GM18502 (cell line): ENCODE measurements around the gene USP43.

Experiments
- ATAC-seq: cut with Tn5 transposase; IDR thresholded peaks from one replicate; pipeline ENCODE4 v1.9.1; 2021; ENCODE audit warnings: mild to moderate bottlenecking; ENCODE audit not compliant: unreplicated experiment, poor library complexity

The USP43 gene

GRCh38 chr17:9703781-9704082, 58.4 kb downstream of the USP43 start:
- ATAC-seq = no peak

GRCh38 chr17:9705745-9706144, 60.4 kb downstream of the USP43 start:
- no peak for ATAC-seq

GRCh38 chr17:9707948-9708347, 62.6 kb downstream of the USP43 start:
- no peak for ATAC-seq

GRCh38 chr17:9714801-9715200, 69.5 kb downstream of the USP43 start:
- ATAC-seq = no peak

- ATAC-seq = no peak
These were observed 70.2 kb downstream of the USP43 start for GRCh38 chr17:9715503-9716016.

GRCh38 chr17:9725575-9725974, 80.3 kb downstream of the USP43 start:
- no peak for ATAC-seq

- ATAC-seq = no peak
These were observed 81.0 kb downstream of the USP43 start for GRCh38 chr17:9726291-9726690.

GRCh38 chr17:9728005-9728404, 82.7 kb downstream of the USP43 start:
- no peak for ATAC-seq

GRCh38 chr17:9728564-9728963, 83.2 kb downstream of the USP43 start:
- no peak for ATAC-seq

- no peak for ATAC-seq
These were observed 83.8 kb downstream of the USP43 start for GRCh38 chr17:9729034-9729650.

GRCh38 chr17:9729735-9730420, 84.6 kb downstream of the USP43 start:
- ATAC-seq = no peak

- ATAC-seq = no peak
These were observed 105.2 kb downstream of the USP43 start for GRCh38 chr17:9750524-9750923.

GRCh38 chr17:9755083-9755482, 109.8 kb downstream of the USP43 start:
- ATAC-seq = no peak

- ATAC-seq = no peak
These were observed 114.9 kb downstream of the USP43 start for GRCh38 chr17:9760266-9760665.

- ATAC-seq = no peak
These were observed 118.3 kb downstream of the USP43 start for GRCh38 chr17:9763643-9764042.

- ATAC-seq = no peak
These were observed 120.0 kb downstream of the USP43 start for GRCh38 chr17:9765322-9765721.

- no peak for ATAC-seq
These were observed 121.7 kb downstream of the USP43 start for GRCh38 chr17:9766970-9767369.

GRCh38 chr17:9767432-9767991, 122.2 kb downstream of the USP43 start:
- ATAC-seq = no peak

- no peak for ATAC-seq
These were observed 123.1 kb downstream of the USP43 start for GRCh38 chr17:9768381-9768934.

- ATAC-seq = no peak
These were observed 123.8 kb downstream of the USP43 start for GRCh38 chr17:9769036-9769695.

GRCh38 chr17:9771465-9771864, 126.1 kb downstream of the USP43 start:
- no peak for ATAC-seq
